ENCODE data around the gene ADAM33. TPM values are rescaled to one million over a fixed set of nuclear protein-coding genes. Genes with fewer than 3 reads are reported as not detected.
A peak's percentile ranks its signal among the peaks of the same experiment; 100 is the strongest.

ADAM33 gene
- total RNA-seq, 2 donors from 2014 or later: 18.2 to 38.3 TPM

DNA sequence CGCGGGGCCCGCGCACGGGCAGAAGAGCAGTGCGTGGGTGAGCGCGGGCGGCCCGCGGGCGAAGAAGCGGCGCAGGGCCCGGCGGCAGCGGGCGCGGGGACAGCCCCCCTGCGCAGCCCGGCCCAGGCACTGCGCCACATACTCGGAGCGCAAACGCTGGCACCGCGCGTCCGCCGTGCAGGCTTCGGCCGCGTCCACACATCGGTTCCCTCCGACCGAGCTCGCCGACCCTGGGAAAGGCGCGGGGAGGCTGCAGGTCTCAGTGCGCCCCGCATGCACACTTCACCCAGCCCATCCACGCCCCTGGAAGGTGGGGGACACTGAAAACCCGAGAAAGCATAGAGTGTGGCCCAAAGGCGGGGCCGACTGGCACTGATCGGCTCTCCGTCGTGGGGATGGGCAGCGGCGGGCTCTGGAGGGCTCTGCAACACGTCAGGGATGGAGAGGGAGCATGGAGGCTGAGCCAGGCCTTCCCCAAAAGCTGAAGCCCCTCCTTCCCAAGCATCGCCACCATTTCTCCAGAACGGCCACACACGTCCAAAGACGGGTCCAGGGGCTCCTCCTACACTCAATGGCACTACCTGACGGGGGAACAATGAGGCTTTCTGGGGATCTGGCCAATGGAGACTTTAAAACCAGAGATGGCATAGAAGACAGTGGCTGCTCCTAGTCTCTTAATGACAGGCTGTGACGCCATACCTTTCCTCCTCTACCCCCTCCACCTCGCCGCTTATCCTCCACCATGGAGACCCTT lies 20.6 kb downstream of the ADAM33 start:
- Histone ChIP-seq H3K4me1 (replicated peaks) (no peaks in the 10 kb centered on the region), H3K4me3 (peak overlapping the region in 1 of 2 donors; percentile 3), H3K27ac (no peak overlapping the region), H3K9me3 (no peaks in the 10 kb centered on the region), H3K27me3 (replicated peaks; ENCODE audit: insufficient read depth) (peaks cover 20% of the 10 kb centered on the region), H3K36me3 (no peaks in the 10 kb centered on the region)
- 30% methylated on average over 21 of the region's 60 CpGs for WGBS
- TF ChIP-seq POLR2A (IDR thresholded peaks at IDR 0.05): no peak
- TF ChIP-seq, protein P1, sequence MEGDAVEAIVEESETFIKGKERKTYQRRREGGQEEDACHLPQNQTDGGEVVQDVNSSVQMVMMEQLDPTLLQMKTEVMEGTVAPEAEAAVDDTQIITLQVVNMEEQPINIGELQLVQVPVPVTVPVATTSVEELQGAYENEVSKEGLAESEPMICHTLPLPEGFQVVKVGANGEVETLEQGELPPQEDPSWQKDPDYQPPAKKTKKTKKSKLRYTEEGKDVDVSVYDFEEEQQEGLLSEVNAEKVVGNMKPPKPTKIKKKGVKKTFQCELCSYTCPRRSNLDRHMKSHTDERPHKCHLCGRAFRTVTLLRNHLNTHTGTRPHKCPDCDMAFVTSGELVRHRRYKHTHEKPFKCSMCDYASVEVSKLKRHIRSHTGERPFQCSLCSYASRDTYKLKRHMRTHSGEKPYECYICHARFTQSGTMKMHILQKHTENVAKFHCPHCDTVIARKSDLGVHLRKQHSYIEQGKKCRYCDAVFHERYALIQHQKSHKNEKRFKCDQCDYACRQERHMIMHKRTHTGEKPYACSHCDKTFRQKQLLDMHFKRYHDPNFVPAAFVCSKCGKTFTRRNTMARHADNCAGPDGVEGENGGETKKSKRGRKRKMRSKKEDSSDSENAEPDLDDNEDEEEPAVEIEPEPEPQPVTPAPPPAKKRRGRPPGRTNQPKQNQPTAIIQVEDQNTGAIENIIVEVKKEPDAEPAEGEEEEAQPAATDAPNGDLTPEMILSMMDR (IDR thresholded peaks at IDR 0.05): no peak
- TF ChIP-seq POLR2AphosphoS5 (IDR thresholded peaks at IDR 0.05): no peak
- no peak for DNase-seq (ENCODE audit: low spot score)
- intact Hi-C loops (cut with DNase I): no loop called here

DNA sequence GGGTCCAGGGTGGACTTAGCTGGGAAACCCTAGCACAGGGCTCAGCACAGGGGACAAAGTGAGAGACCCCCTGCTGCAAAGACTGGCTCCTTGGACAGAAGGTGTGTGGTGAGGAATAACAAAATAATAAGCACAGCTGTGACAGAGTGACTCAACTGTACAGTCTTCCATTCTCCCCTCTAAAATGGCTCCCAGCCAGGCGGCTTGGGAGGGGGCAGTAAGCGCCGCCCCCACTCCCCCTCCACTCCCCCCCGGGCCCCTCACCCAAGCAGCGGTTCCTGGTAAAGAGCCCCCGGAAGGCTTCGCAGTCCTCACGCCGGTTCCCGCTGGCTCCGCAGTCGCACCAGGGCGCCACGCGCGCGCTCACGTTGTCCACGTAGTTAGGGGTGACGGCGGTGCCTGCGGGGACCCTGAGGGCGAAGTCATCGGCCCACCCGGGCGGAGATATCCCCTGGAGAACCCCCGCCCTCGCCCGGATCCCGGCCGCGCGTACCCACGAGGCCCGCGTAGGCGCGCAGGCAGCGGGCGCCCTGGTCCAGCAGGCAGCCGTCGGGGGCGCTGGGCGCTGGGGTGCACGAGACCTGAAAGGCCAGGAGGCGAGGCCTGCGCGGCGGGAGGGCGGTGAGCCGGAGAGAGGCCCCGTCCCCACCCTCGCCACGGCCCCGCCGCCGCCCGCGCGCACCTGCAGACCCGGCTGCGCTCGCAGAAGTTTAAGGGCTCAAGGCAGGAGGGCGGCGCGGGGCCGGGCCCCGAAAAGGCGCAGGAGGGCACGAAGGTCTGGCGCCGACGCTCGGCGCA lies 21.3 kb downstream of the ADAM33 start:
- 3% methylated on average over 43 of the region's 75 CpGs for WGBS
- Histone ChIP-seq H3K4me3 (peak overlapping the region in 1 of 2 donors; percentile 3), H3K9me3 (no peaks in the 10 kb centered on the region), H3K4me1 (replicated peaks) (no peaks in the 10 kb centered on the region), H3K27ac (no peak overlapping the region), H3K36me3 (no peaks in the 10 kb centered on the region), H3K27me3 (replicated peaks; ENCODE audit: insufficient read depth) (peaks cover 20% of the 10 kb centered on the region)
- intact Hi-C loops (cut with DNase I): no loop called here
- DNase-seq (ENCODE audit: low spot score): no peak
- TF ChIP-seq POLR2AphosphoS5 (IDR thresholded peaks at IDR 0.05) (no peak), POLR2A (IDR thresholded peaks at IDR 0.05) (no peak)
- TF ChIP-seq, protein P1 (IDR thresholded peaks at IDR 0.05): no peak

DNA sequence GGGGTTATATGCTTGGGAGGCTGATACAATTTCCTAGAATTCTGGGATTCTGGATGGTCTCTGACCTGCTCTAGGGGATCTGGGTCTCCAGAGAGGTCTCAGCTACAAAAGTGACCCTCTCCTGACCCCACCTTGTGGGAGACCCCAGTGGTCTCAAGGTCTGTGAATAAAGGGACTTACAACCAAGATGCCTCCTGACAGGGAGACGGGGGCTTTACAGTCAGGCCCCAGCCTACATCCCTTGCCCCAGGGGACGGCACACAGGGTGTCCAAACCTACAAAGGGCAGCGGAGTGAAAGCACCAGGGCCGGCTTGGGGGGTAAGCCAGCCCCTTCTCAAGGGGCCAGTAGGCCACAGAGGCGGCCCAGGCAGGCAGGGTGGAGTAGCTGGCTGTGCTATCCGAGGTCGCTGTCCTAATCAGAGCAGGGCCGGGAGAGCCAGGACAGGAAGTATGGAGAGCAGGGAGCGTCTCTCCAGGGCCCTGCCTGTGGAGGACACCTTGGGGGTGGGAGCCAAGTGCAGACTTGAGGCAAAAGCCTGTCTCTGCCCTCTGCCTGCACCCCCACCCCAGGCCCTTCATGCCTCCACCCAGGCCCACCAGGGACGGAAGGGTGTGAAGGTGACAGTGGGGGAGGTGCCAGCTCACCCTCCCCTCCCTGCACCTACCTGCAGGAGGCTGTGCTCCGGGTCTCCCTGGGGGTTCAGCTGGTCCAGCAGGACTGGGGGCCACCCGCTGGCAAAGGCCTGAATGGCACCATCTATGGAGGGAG lies 22.1 kb downstream of the ADAM33 start:
- 72% methylated on average over 12 of the region's 12 CpGs for WGBS
- TF ChIP-seq POLR2AphosphoS5 (IDR thresholded peaks at IDR 0.05) (no peak), POLR2A (IDR thresholded peaks at IDR 0.05) (no peak)
- TF ChIP-seq, protein P1 (IDR thresholded peaks at IDR 0.05): no peak
- Histone ChIP-seq H3K27me3 (replicated peaks; ENCODE audit: insufficient read depth) (peaks cover 20% of the 10 kb centered on the region), H3K36me3 (no peaks in the 10 kb centered on the region), H3K4me3 (no peak overlapping the region), H3K27ac (no peak overlapping the region), H3K9me3 (no peaks in the 10 kb centered on the region), H3K4me1 (replicated peaks) (no peaks in the 10 kb centered on the region)
- intact Hi-C loops (cut with DNase I): no loop called here
- DNase-seq (ENCODE audit: low spot score): no peak

DNA sequence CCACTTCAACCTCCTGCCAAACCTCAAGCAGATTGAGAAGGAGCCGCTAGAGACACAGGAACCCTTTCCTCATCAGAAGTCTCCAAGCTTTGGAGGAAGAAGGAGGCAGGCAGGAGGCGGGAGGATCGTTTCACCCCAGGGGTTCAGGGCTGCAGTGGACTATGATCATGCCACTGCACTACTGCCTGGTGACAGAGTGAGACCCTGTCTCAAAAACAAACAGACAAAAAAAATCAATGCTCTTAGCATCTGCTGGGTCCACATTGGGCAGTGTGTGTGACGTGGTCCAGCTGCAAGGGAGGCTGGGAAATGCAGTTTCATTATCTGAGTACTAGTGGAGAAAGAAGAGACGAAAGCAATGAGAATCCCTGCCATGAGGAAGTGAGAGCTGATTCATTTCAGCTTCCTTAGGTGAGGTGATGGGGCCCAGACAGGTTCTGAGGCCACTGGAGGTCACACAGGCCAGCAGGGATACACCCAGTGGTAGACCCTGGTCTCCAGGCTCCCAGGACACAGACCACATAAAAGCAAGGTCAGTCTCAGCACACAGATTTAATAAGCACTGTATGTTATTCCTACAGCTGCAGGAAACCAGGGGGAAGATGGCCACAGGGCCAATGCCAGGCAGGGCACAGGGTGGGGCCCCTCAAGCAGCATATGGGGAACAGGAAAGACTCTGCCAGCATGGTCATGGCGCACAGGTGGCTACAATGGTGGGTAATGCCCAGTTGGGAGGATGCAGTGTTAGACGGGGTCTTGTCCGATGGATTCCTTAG lies 22.9 kb downstream of the ADAM33 start:
- no peak overlapping the region for H3K27ac ChIP-seq
- H3K4me1 ChIP-seq (replicated peaks): no peaks in the 10 kb centered on the region
- no peak overlapping the region for H3K4me3 ChIP-seq
- DNase-seq (ENCODE audit: low spot score): no peak
- 64% methylated on average over 8 of the region's 8 CpGs for WGBS
- H3K36me3 ChIP-seq: no peaks in the 10 kb centered on the region
- no peaks in the 10 kb centered on the region for H3K9me3 ChIP-seq
- TF ChIP-seq POLR2AphosphoS5 (IDR thresholded peaks at IDR 0.05) (no peak), POLR2A (IDR thresholded peaks at IDR 0.05) (no peak)
- TF ChIP-seq, protein P1 (IDR thresholded peaks at IDR 0.05): no peak
- intact Hi-C loops (cut with DNase I): no loop called here
- peaks cover 20% of the 10 kb centered on the region for H3K27me3 ChIP-seq (replicated peaks; ENCODE audit: insufficient read depth)
